Ishikawa (cell line): ENCODE results near the gene HERC4.

ENCODE experiments used
- CEBPB ChIP-seq: IDR thresholded peaks from 2 replicates; pipeline ENCODE4 v1.6.1; 2012
- CREB1 ChIP-seq: IDR thresholded peaks from 2 replicates; pipeline ENCODE4 v1.6.1; 2012; ENCODE audit warnings: low read depth
- EGR1 ChIP-seq: IDR thresholded peaks from 2 replicates; pipeline ENCODE4 v1.6.1; 2012
- EP300 ChIP-seq: IDR thresholded peaks from 2 replicates; pipeline ENCODE4 v1.6.1; 2012; ENCODE audit warnings: borderline replicate concordance
- FOXM1 ChIP-seq: IDR thresholded peaks from 2 replicates; pipeline ENCODE4 v1.6.1; 2012; ENCODE audit warnings: low read depth, borderline replicate concordance
- NFIC ChIP-seq: IDR thresholded peaks from 2 replicates; pipeline ENCODE4 v1.6.1; 2012
- RAD21 ChIP-seq: IDR thresholded peaks from 2 replicates; pipeline ENCODE4 v1.6.1; 2012; ENCODE audit warnings: low read depth
- REST ChIP-seq: IDR thresholded peaks from 2 replicates; pipeline ENCODE4 v1.6.1; 2012; ENCODE audit warnings: low read depth, mild to moderate bottlenecking
- TAF1 ChIP-seq: IDR thresholded peaks from 2 replicates; pipeline ENCODE4 v1.6.1; 2012; ENCODE audit warnings: low read depth, mild to moderate bottlenecking
- TCF12 ChIP-seq: IDR thresholded peaks from 2 replicates; pipeline ENCODE4 v1.6.1; 2012; ENCODE audit warnings: low read depth
- TEAD4 ChIP-seq: IDR thresholded peaks from 2 replicates; pipeline ENCODE4 v1.6.1; 2012
- USF1 ChIP-seq: IDR thresholded peaks from 2 replicates; pipeline ENCODE4 v1.6.1; 2012
- YY1 ChIP-seq: IDR thresholded peaks from 2 replicates; pipeline ENCODE4 v1.6.1; 2012; ENCODE audit warnings: low read depth
- ZBTB7A ChIP-seq: IDR thresholded peaks from 2 replicates; pipeline ENCODE4 v1.6.1; 2012; ENCODE audit warnings: low read depth
- TF ChIP-seq, protein P1 (sequence below): IDR thresholded peaks from 2 replicates; pipeline ENCODE4 v1.6.1; 2012

The HERC4 gene

GRCh38 chr10:68107651-68108050 lies 32.6 kb upstream of the HERC4 start:
- no peak for TF ChIP-seq EP300
- no peak for TF ChIP-seq TAF1
- no peak for TF ChIP-seq EGR1
- no peak for TF ChIP-seq CEBPB
- TF ChIP-seq TCF12: no peak
- TF ChIP-seq CREB1: no peak
- no peak for TF ChIP-seq TEAD4
- no peak for TF ChIP-seq RAD21
- no peak for TF ChIP-seq REST
- no peak for TF ChIP-seq FOXM1
- TF ChIP-seq, protein P1, sequence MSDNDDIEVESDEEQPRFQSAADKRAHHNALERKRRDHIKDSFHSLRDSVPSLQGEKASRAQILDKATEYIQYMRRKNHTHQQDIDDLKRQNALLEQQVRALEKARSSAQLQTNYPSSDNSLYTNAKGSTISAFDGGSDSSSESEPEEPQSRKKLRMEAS: no peak
- TF ChIP-seq YY1: no peak
- no peak for TF ChIP-seq ZBTB7A
- TF ChIP-seq NFIC: no peak
- TF ChIP-seq USF1: no peak

DNA sequence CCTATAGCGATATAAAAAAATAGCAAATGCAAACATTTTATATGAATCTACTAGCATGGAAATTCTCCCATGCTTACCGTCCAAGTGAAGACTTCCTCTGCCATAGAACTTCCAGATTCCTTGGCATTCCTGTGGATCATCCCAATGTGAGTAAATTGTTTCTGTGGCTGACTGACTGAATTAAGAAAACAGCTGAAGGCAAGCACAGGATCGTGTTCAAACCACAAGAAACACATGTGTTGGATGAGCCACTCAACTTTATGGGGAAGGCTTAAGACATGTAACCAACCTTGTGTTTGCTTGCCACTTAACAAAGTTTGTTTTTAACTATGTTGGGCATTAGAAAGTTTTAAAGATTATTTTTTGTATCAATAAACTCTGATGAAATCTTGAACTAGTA lies 31.6 kb upstream of the HERC4 start:
- TF ChIP-seq REST (no peak), NFIC (no peak), TCF12 (no peak)

- TF ChIP-seq, protein P1: no peak
- no peak for TF ChIP-seq NFIC
- no peak for TF ChIP-seq CREB1
Measured at GRCh38 chr10:68105820-68106219, 30.7 kb upstream of the HERC4 start.

DNA sequence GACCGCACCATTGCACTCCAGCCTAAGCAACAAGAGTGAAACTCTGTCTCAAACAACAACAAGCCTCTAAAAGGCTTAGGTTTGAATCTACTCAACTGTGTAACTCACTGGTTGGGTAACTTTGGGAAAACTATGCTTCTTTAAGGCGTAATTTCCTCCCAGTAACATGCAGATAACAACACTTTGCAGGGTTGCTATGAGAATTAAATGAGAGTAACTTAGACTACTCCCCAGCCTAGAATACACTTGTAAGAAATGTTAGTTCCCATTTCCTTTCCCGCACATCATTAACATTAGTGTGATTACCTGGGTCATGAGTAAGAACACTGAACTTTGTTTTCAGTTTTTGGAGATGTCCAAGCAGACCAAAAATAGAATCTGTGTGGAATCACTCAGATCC lies 28.8 kb upstream of the HERC4 start:
- no peak for TF ChIP-seq TCF12
- TF ChIP-seq USF1: no peak
- TF ChIP-seq EGR1: no peak
- TF ChIP-seq REST: no peak
- TF ChIP-seq NFIC: no peak
- TF ChIP-seq EP300: no peak

DNA sequence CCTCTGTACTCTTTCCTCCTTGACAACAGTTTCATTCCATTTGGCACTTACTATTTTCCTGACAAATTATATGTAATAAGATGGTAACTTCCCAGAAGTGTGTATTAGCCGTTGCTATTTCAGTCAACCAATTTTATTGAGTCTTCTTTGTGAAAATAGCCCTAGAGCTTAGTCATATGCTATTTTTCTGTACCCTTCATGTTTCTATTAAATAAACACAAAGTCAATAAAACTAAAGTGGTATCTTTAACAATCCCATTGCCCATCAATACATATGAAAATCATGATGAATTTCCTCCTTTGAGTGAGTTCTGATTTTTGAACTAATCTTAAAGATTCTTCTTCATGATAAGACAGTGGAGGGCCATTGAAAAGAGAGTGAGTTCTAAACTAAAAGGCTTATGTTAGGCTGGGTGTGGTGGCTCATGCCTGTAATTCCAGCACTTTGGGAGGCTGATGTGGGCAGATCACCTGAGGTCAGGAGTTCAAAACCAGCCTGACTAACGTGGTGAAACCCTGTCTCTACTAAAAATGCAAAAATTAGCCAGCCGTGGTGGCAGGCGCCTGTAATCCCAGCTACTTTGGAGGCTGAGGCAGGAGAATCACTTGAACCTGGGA lies 28.3 kb upstream of the HERC4 start:
- no peak for TF ChIP-seq NFIC
- no peak for TF ChIP-seq REST
- TF ChIP-seq CEBPB: no peak
- TF ChIP-seq TEAD4: no peak
- TF ChIP-seq YY1: no peak
- TF ChIP-seq USF1: no peak
- TF ChIP-seq TCF12: no peak
- no peak for TF ChIP-seq CREB1
- TF ChIP-seq, protein P1: no peak
- TF ChIP-seq EGR1: no peak
- TF ChIP-seq TAF1: no peak
